Activated T-cell treated with anti-CD3 and anti-CD28 coated beads for 24 hours (primary cell): ENCODE results near the gene NXPH1.

ENCODE experiments used
- DNase-seq: peaks from one replicate; pipeline ENCODE4 v3.0.0-alpha.2; 2020; ENCODE audit warnings: low read depth

Gene NXPH1

GRCh38 chr7:8507566-8507965 is 74.2 kb downstream of the NXPH1 start:
- DNase-seq = no peak

GRCh38 chr7:8509621-8510020 is 76.2 kb downstream of the NXPH1 start:
- no peak for DNase-seq

GRCh38 chr7:8511855-8512254 is 78.4 kb downstream of the NXPH1 start:
- no peak for DNase-seq

- no peak for DNase-seq
Measured at GRCh38 chr7:8514781-8515519, 81.5 kb downstream of the NXPH1 start.

- DNase-seq = no peak
Measured at GRCh38 chr7:8515640-8516185, 82.3 kb downstream of the NXPH1 start.

- DNase-seq = no peak
Measured at GRCh38 chr7:8516976-8517375, 83.6 kb downstream of the NXPH1 start.

- no peak for DNase-seq
Measured at GRCh38 chr7:8528311-8528710, 94.9 kb downstream of the NXPH1 start.

GRCh38 chr7:8531991-8532515 is 98.6 kb downstream of the NXPH1 start:
- no peak for DNase-seq

- no peak for DNase-seq
Measured at GRCh38 chr7:8536431-8536830, 103.0 kb downstream of the NXPH1 start.

GRCh38 chr7:8549046-8549445 is 115.6 kb downstream of the NXPH1 start:
- DNase-seq = no peak

GRCh38 chr7:8560501-8560900 is 127.1 kb downstream of the NXPH1 start:
- DNase-seq = no peak

GRCh38 chr7:8561449-8561848 is 128.0 kb downstream of the NXPH1 start:
- DNase-seq = no peak

- DNase-seq = no peak
Measured at GRCh38 chr7:8564281-8564680, 130.9 kb downstream of the NXPH1 start.

- no peak for DNase-seq
Measured at GRCh38 chr7:8566016-8566415, 132.6 kb downstream of the NXPH1 start.

GRCh38 chr7:8567626-8568025 is 134.2 kb downstream of the NXPH1 start:
- no peak for DNase-seq

GRCh38 chr7:8579661-8580194 is 146.3 kb downstream of the NXPH1 start:
- no peak for DNase-seq

- DNase-seq = no peak
Measured at GRCh38 chr7:8581842-8582241, 148.4 kb downstream of the NXPH1 start.

- DNase-seq = no peak
Measured at GRCh38 chr7:8582728-8583127, 149.3 kb downstream of the NXPH1 start.

GRCh38 chr7:8585591-8585990 is 152.2 kb downstream of the NXPH1 start:
- no peak for DNase-seq

- DNase-seq = no peak
Measured at GRCh38 chr7:8590225-8590624, 156.8 kb downstream of the NXPH1 start.

- DNase-seq = no peak
Measured at GRCh38 chr7:8590791-8591190, 157.4 kb downstream of the NXPH1 start.

- no peak for DNase-seq
Measured at GRCh38 chr7:8591289-8591688, 157.9 kb downstream of the NXPH1 start.

- DNase-seq = no peak
Measured at GRCh38 chr7:8592167-8592566, 158.8 kb downstream of the NXPH1 start.

GRCh38 chr7:8594115-8594514 is 160.7 kb downstream of the NXPH1 start:
- no peak for DNase-seq
